ENCODE data around the gene SMAD6.

Gene SMAD6

DNA sequence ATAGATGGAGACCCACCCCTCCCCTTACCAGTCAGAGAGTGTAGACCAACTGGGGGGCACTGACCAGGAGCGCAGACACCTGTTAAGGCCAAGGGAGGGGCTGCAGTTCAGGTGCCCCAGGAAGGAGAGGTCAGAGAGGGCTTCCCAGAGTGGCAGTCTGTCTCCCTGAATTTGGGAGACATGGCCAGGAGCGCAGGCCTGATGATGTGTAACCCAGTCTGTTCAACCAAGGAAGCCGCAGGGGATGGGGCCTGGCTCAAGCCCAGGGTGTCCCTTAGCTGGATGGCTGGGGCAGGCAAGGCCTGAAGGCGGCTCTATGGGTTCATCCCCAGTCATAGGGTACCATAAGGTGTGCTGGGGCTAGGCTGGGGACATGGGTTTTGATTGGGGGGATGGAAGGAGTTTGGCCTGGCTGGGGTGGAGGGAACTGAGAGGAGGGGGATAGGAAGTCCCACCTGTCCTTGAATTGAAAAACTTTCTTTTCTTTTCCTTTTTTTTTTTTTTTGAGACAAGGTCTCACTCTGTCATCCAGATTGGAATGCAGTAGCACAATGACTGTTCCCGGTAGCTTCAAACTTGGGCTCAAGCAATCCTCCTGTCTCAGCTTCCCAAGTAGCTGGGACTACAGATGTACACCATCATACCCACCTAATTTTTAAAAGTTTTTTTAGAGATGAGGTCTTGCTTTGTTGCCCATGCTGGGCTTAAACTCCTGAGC lies 75.7 kb downstream of the SMAD6 start:
- H3K4me1 ChIP-seq (ENCODE audit: low read depth, poor library complexity, severe bottlenecking): no peaks in the 10 kb centered on the region
- H3K4me2 ChIP-seq: no peak overlapping the region
- no peak overlapping the region for H3K27ac ChIP-seq
- H3K36me3 ChIP-seq (ENCODE audit: insufficient read depth): no peaks in the 10 kb centered on the region
- H3K27me3 ChIP-seq (ENCODE audit: insufficient read depth, low read depth): no peaks in the 10 kb centered on the region
- H3K9ac ChIP-seq: no peak overlapping the region
- TF ChIP-seq, protein P1, sequence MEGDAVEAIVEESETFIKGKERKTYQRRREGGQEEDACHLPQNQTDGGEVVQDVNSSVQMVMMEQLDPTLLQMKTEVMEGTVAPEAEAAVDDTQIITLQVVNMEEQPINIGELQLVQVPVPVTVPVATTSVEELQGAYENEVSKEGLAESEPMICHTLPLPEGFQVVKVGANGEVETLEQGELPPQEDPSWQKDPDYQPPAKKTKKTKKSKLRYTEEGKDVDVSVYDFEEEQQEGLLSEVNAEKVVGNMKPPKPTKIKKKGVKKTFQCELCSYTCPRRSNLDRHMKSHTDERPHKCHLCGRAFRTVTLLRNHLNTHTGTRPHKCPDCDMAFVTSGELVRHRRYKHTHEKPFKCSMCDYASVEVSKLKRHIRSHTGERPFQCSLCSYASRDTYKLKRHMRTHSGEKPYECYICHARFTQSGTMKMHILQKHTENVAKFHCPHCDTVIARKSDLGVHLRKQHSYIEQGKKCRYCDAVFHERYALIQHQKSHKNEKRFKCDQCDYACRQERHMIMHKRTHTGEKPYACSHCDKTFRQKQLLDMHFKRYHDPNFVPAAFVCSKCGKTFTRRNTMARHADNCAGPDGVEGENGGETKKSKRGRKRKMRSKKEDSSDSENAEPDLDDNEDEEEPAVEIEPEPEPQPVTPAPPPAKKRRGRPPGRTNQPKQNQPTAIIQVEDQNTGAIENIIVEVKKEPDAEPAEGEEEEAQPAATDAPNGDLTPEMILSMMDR (conservative IDR thresholded peaks at IDR 0.05; ENCODE audit: low read depth, low read length): no peak
- no peaks in the 10 kb centered on the region for H3K79me2 ChIP-seq (ENCODE audit: insufficient read depth, low read depth)
- H2AFZ ChIP-seq (ENCODE audit: low read depth): no peak overlapping the region
- no peaks in the 10 kb centered on the region for H4K20me1 ChIP-seq (ENCODE audit: insufficient read depth)
- no peak overlapping the region for H3K4me3 ChIP-seq (IDR thresholded peaks at IDR 0.05; ENCODE audit: insufficient read depth, low read depth, low read length)

DNA sequence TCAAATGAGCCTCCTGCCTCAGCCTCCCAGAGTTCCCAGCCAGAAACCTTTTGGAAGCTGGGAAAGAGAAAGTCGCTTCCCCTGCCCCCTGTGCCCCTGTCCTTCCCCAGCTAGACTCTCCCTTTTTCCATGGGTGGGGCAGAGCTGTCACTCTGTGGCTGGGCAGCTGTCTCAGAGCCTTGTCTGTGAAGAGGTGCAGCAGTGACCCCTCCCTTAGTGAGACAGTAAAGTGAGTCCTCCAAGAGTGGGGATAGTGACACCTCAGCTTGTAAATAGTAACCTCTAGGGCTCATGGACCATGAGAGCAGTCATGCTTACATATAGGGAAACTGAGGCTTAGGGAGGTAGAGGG lies 76.3 kb downstream of the SMAD6 start:
- no peaks in the 10 kb centered on the region for H4K20me1 ChIP-seq (ENCODE audit: insufficient read depth)
- no peaks in the 10 kb centered on the region for H3K4me1 ChIP-seq (ENCODE audit: low read depth, poor library complexity, severe bottlenecking)
- TF ChIP-seq, protein P1 (conservative IDR thresholded peaks at IDR 0.05; ENCODE audit: low read depth, low read length): no peak
- H3K9ac ChIP-seq: no peak overlapping the region
- no peaks in the 10 kb centered on the region for H3K36me3 ChIP-seq (ENCODE audit: insufficient read depth)
- no peak overlapping the region for H3K27ac ChIP-seq
- H2AFZ ChIP-seq (ENCODE audit: low read depth): no peak overlapping the region
- H3K27me3 ChIP-seq (ENCODE audit: insufficient read depth, low read depth): no peaks in the 10 kb centered on the region
- no peak overlapping the region for H3K4me2 ChIP-seq
- H3K4me3 ChIP-seq (IDR thresholded peaks at IDR 0.05; ENCODE audit: insufficient read depth, low read depth, low read length): no peak overlapping the region
- no peaks in the 10 kb centered on the region for H3K79me2 ChIP-seq (ENCODE audit: insufficient read depth, low read depth)

DNA sequence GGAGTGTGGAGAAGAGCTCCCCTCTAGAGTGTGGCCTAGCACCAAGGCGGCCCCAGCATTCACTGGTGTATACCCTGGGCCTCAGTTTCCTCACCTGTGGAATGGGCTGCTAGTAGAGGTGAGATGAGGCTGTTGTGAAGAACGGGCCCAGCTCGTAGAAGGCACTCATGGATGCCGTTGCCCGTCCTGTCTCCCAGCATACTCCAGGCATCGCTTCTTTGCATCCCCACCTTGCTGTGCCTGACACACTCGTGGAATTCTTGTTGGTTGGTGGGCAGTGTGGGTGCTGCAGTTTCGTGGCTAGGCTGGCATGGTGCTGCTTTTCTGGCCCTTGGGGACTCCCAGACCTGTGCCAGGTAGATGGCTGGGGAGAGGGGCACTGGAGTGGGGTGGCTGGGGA lies 76.7 kb downstream of the SMAD6 start:
- Histone ChIP-seq H3K27me3 (ENCODE audit: insufficient read depth, low read depth) (no peaks in the 10 kb centered on the region), H3K36me3 (ENCODE audit: insufficient read depth) (no peaks in the 10 kb centered on the region), H3K9ac (no peak overlapping the region), H4K20me1 (ENCODE audit: insufficient read depth) (no peaks in the 10 kb centered on the region), H3K4me1 (ENCODE audit: low read depth, poor library complexity, severe bottlenecking) (no peaks in the 10 kb centered on the region), H3K27ac (no peak overlapping the region), H3K4me3 (IDR thresholded peaks at IDR 0.05; ENCODE audit: insufficient read depth, low read depth, low read length) (no peak overlapping the region), H2AFZ (ENCODE audit: low read depth) (no peak overlapping the region), H3K79me2 (ENCODE audit: insufficient read depth, low read depth) (no peaks in the 10 kb centered on the region), H3K4me2 (no peak overlapping the region)
- TF ChIP-seq, protein P1 (conservative IDR thresholded peaks at IDR 0.05; ENCODE audit: low read depth, low read length): no peak

DNA sequence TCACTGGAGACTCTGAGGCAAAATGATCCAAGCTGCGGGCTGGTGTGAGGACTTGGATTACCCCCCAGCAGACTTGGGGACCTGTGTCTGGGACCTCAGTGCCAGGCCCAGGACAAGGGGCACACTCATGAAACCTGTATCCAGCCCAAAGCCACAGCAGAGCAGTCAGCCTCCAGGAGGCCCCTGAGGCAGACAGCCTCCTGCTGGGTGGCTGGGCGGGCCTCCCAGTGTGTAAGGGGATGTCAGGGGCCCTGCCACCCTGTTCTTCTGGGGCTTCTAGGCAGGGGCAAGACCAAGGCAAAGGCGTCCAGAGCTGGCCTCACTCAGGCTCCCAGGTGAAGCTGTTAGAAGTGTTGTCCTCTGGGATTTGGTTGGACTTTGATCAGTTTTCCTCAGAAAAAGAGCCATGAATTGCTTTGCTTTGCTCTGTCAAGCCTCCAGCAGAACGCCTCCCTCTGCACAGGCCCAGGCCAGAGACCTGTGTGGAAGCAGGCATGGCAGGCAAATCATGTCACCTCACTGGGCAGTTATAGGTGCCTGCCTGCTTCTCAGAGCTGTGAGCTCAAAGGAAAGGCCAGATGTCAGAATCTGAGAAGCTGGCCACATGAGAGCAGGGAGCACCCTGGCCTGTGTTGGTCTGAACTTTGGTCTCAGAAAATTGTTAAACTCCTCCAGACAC lies 77.4 kb downstream of the SMAD6 start:
- Histone ChIP-seq H3K4me2 (no peak overlapping the region), H3K27me3 (ENCODE audit: insufficient read depth, low read depth) (no peaks in the 10 kb centered on the region), H3K9ac (no peak overlapping the region), H3K79me2 (ENCODE audit: insufficient read depth, low read depth) (no peaks in the 10 kb centered on the region), H3K4me3 (IDR thresholded peaks at IDR 0.05; ENCODE audit: insufficient read depth, low read depth, low read length) (no peak overlapping the region), H3K27ac (no peak overlapping the region), H2AFZ (ENCODE audit: low read depth) (no peak overlapping the region), H3K4me1 (ENCODE audit: low read depth, poor library complexity, severe bottlenecking) (no peaks in the 10 kb centered on the region), H3K36me3 (ENCODE audit: insufficient read depth) (no peaks in the 10 kb centered on the region), H4K20me1 (ENCODE audit: insufficient read depth) (no peaks in the 10 kb centered on the region)
- TF ChIP-seq, protein P1 (conservative IDR thresholded peaks at IDR 0.05; ENCODE audit: low read depth, low read length): no peak

Data from KMS-11 (cell line).